ENCODE measurements around the gene POLR2H. TPM values are rescaled to one million over a fixed set of nuclear protein-coding genes. Genes with fewer than 3 reads are reported as not detected.
A peak's percentile ranks its signal among the peaks of the same experiment; 100 is the strongest.

The POLR2H gene
- total RNA-seq, 4 donors from 2014 or later, result 74.4 to 206 (median 146) TPM

GRCh38 chr3:184315871-184316661 lies 45.4 kb upstream of the POLR2H start:
- Histone ChIP-seq H3K4me1 (peaks cover 32 to 59% (median 49%) of the 10 kb centered on the region in 4 donors), H3K4me3 (peak overlapping the region; percentile 69 to 89 (median 74)), H3K9me3 (no peaks in the 10 kb centered on the region), H3K27me3 (no peaks in the 10 kb centered on the region), H3K36me3 (peaks cover 0 to 13% (median 3%) of the 10 kb centered on the region in 4 donors), H3K27ac (peak overlapping the region; percentile 94 to 98 (median 96))
- 26% methylated on average over 16 of the region's 16 CpGs; no CpG with 5 or more reads in 1 of the 2 donors for WGBS, 2 donors (ENCODE audit: low coverage in 1 of 2)
- in situ Hi-C loops (cut with MboI; ENCODE audit: low pct_ligation_motif_present in 1 of 4, low pct_unique_long_range_greater_than_20kb in 1 of 4, low sequenced_read_pairs in 3 of 4) (no loop called here), intact Hi-C loops (cut with DNase I; ENCODE audit: low total_unique reads) (no loop called here)
- no peak for DNase-seq
- no peak for TF ChIP-seq POLR2A (IDR thresholded peaks at IDR 0.05)
- no peak for TF ChIP-seq EP300 (IDR thresholded peaks at IDR 0.05; ENCODE audit: low read depth)
- TF ChIP-seq CTCF (IDR thresholded peaks at IDR 0.05), result no peak
- TF ChIP-seq POLR2AphosphoS5 (IDR thresholded peaks at IDR 0.05), result no peak

- peaks cover 1 to 20% (median 9%) of the 10 kb centered on the region in 4 donors for H3K36me3 ChIP-seq
- peak overlapping the region in 2 of 4 donors; percentile 70 to 78 for H3K4me3 ChIP-seq
- 69% methylated on average over 7 of the region's 7 CpGs; no CpG with 5 or more reads in 1 of the 2 donors for WGBS, 2 donors (ENCODE audit: low coverage in 1 of 2)
- H3K9me3 ChIP-seq, result no peaks in the 10 kb centered on the region
- TF ChIP-seq EP300 (IDR thresholded peaks at IDR 0.05; ENCODE audit: low read depth), result no peak
- no peak for TF ChIP-seq POLR2A (IDR thresholded peaks at IDR 0.05)
- no peak for TF ChIP-seq CTCF (IDR thresholded peaks at IDR 0.05)
- no peak for TF ChIP-seq POLR2AphosphoS5 (IDR thresholded peaks at IDR 0.05)
- peaks cover 32 to 59% (median 49%) of the 10 kb centered on the region in 4 donors for H3K4me1 ChIP-seq
- intact Hi-C loops (cut with DNase I; ENCODE audit: low total_unique reads) (no loop called here), in situ Hi-C loops (cut with MboI; ENCODE audit: low pct_ligation_motif_present in 1 of 4, low pct_unique_long_range_greater_than_20kb in 1 of 4, low sequenced_read_pairs in 3 of 4) (no loop called here)
- no peaks in the 10 kb centered on the region for H3K27me3 ChIP-seq
- peak overlapping the region; percentile 94 to 98 (median 96) for H3K27ac ChIP-seq
- DNase-seq, result no peak
These were observed 44.7 kb upstream of the POLR2H start for GRCh38 chr3:184316792-184317191.

- in situ Hi-C loops (cut with MboI; ENCODE audit: low pct_ligation_motif_present in 1 of 4, low pct_unique_long_range_greater_than_20kb in 1 of 4, low sequenced_read_pairs in 3 of 4), result no loop called here
These were observed 44.3 kb upstream of the POLR2H start for GRCh38 chr3:184317201-184317600.

More at GRCh38 chr3:184317201-184317600, 44.3 kb upstream of the POLR2H start:
- TF ChIP-seq CTCF (IDR thresholded peaks at IDR 0.05) (no peak), POLR2A (IDR thresholded peaks at IDR 0.05) (no peak), EP300 (IDR thresholded peaks at IDR 0.05; ENCODE audit: low read depth) (no peak), POLR2AphosphoS5 (IDR thresholded peaks at IDR 0.05) (no peak)
- Histone ChIP-seq H3K4me3 (peak overlapping the region in 1 of 4 donors; percentile 70), H3K36me3 (peaks cover 1 to 24% (median 12%) of the 10 kb centered on the region in 4 donors), H3K27me3 (no peaks in the 10 kb centered on the region), H3K27ac (peak overlapping the region; percentile 94 to 98 (median 96)), H3K9me3 (no peaks in the 10 kb centered on the region), H3K4me1 (peaks cover 32 to 59% (median 49%) of the 10 kb centered on the region in 4 donors)
- no peak for DNase-seq
- intact Hi-C loops (cut with DNase I; ENCODE audit: low total_unique reads), result no loop called here
- WGBS, 2 donors (ENCODE audit: low coverage in 1 of 2), result 69% methylated on average over 5 of the region's 5 CpGs; no CpG with 5 or more reads in 1 of the 2 donors

Measured in transverse colon (tissue), 4 donors.